Neural cell (in vitro differentiated cells): ENCODE results near the gene ANO4. TPM values are rescaled to one million over a fixed set of nuclear protein-coding genes. Genes with fewer than 3 reads are reported as not detected.

Source experiments
- H2AFZ ChIP-seq: fragments of 200-600, 300-800 bp; sonication (generic), shearing (Covaris generic); 2 replicates; pipeline ENCODE4 v1.6.0; 2014; ENCODE audit warnings: low read depth, mild to moderate bottlenecking, antibody characterized with exemption, low read length, moderate library complexity
- H3F3A ChIP-seq: fragments of 200-600 bp; shearing (Covaris generic); 2 replicates; pipeline ENCODE4 v1.6.1; 2016; ENCODE audit warnings: mild to moderate bottlenecking, moderate library complexity, mixed read lengths, antibody characterized with exemption, low read length; ENCODE audit not compliant: insufficient read depth, poor library complexity, severe bottlenecking
- H3K27ac ChIP-seq: fragments of 200-600, 300-800 bp; sonication (generic), shearing (Covaris generic); 2 replicates; pipeline ENCODE4 v1.5.1; 2014; ENCODE audit warnings: mild to moderate bottlenecking, low read length, moderate library complexity
- H3K27me3 ChIP-seq: fragments of 300-800, 200-600 bp; sonication (generic), shearing (Covaris generic); 2 replicates; pipeline ENCODE4 v1.6.0; 2014; ENCODE audit warnings: mild to moderate bottlenecking, low read depth, low read length, moderate library complexity; ENCODE audit not compliant: insufficient read depth
- H3K36me3 ChIP-seq: fragments of 300-800, 200-600 bp; sonication (generic), shearing (Covaris generic); 2 replicates; pipeline ENCODE4 v1.5.1; 2014; ENCODE audit warnings: mild to moderate bottlenecking, antibody characterized with exemption, low read length, moderate library complexity; ENCODE audit not compliant: insufficient read depth
- H3K4me2 ChIP-seq: fragments of 300-800, 200-600 bp; sonication (generic), shearing (Covaris generic); 2 replicates; pipeline ENCODE4 v1.6.0; 2014; ENCODE audit warnings: mild to moderate bottlenecking, low read length
- H3K4me3 ChIP-seq: fragments of 300-800, 200-600 bp; sonication (generic), shearing (Covaris generic); 2 replicates; pipeline ENCODE4 v1.5.1; 2014; ENCODE audit warnings: mild to moderate bottlenecking, low read length, moderate library complexity
- H3K79me2 ChIP-seq: fragments of 200-600 bp; shearing (Covaris generic); replicated peaks from 2 replicates; pipeline ENCODE4 v1.6.0; 2014; ENCODE audit warnings: mild to moderate bottlenecking, low read length, moderate library complexity; ENCODE audit not compliant: insufficient read depth
- H3K9ac ChIP-seq: fragments of 300-800, 200-600 bp; sonication (generic), shearing (Covaris generic); 2 replicates; pipeline ENCODE4 v1.6.1; 2016; ENCODE audit warnings: mild to moderate bottlenecking, low read length, mixed read lengths
- H3K9me2 ChIP-seq: fragments of 200-600 bp; shearing (Covaris generic); 2 replicates; pipeline ENCODE4 v1.6.1; 2016; ENCODE audit warnings: mild to moderate bottlenecking, low read length, mixed read lengths; ENCODE audit not compliant: insufficient read depth
- H3K9me3 ChIP-seq: fragments of 200-600, 300-800 bp; sonication (generic), shearing (Covaris generic); 2 replicates; pipeline ENCODE4 v1.6.1; 2016; ENCODE audit warnings: mild to moderate bottlenecking, mixed run types, low read length, moderate library complexity, mixed read lengths
- H4K20me1 ChIP-seq: fragments of 200-600 bp; shearing (Covaris generic); 2 replicates; pipeline ENCODE4 v1.6.1; 2016; ENCODE audit warnings: mild to moderate bottlenecking, mixed run types; ENCODE audit not compliant: insufficient read depth
- EP300 ChIP-seq: fragments of 450-650 bp; conservative IDR thresholded peaks from 2 replicates; pipeline ENCODE4 v1.6.1; 2014; ENCODE audit warnings: antibody characterized with exemption, mild to moderate bottlenecking, moderate library complexity; ENCODE audit not compliant: poor library complexity, severe bottlenecking
- EZH2 ChIP-seq: fragments of 200-600, 300-800 bp; shearing (Covaris generic), sonication (generic); IDR thresholded peaks from 2 replicates; pipeline ENCODE4 v1.6.1; 2014; ENCODE audit warnings: antibody characterized with exemption, low read length, borderline replicate concordance, mild to moderate bottlenecking; ENCODE audit not compliant: insufficient read depth, poor library complexity, severe bottlenecking
- MXI1 ChIP-seq: fragments of 450-650 bp; conservative IDR thresholded peaks from 2 replicates; pipeline ENCODE4 v1.6.1; 2014; ENCODE audit warnings: antibody characterized with exemption, mild to moderate bottlenecking; ENCODE audit not compliant: poor library complexity, severe bottlenecking
- POLR2AphosphoS5 ChIP-seq: IDR thresholded peaks from 2 replicates; pipeline ENCODE4 v1.6.1; 2012
- RAD21 ChIP-seq: fragments of 450-650 bp; conservative IDR thresholded peaks from 2 replicates; pipeline ENCODE4 v1.6.1; 2014; ENCODE audit warnings: antibody characterized with exemption, mild to moderate bottlenecking, moderate library complexity
- SMC3 ChIP-seq: fragments of 450-650 bp; conservative IDR thresholded peaks from 2 replicates; pipeline ENCODE4 v1.6.1; 2014; ENCODE audit warnings: antibody characterized with exemption, mild to moderate bottlenecking, moderate library complexity; ENCODE audit not compliant: poor library complexity
- TAF1 ChIP-seq: IDR thresholded peaks from 2 replicates; pipeline ENCODE4 v1.6.1; 2012; ENCODE audit warnings: low read depth
- polyA plus RNA-seq: library from polyadenylated mRNA; depleted of rRNA; stranded (reverse); fragments of >200 nt; gene quantifications from 2 replicates; pipeline ENCODE4 v1.2.3, GENCODE V29; 2014
- TF ChIP-seq, protein P1 (sequence below): fragments of 450-650 bp; IDR thresholded peaks from 2 replicates; pipeline ENCODE4 v1.5.1; 2014; ENCODE audit warnings: antibody characterized with exemption, mild to moderate bottlenecking, moderate library complexity; ENCODE audit not compliant: poor library complexity, severe bottlenecking
- TF ChIP-seq, protein P2 (sequence below): IDR thresholded peaks from 2 replicates; pipeline ENCODE4 v1.6.1; 2012; ENCODE audit warnings: borderline replicate concordance

Gene ANO4
- polyA plus RNA-seq, 1 donor from 2014 or later: 11.1 TPM

DNA sequence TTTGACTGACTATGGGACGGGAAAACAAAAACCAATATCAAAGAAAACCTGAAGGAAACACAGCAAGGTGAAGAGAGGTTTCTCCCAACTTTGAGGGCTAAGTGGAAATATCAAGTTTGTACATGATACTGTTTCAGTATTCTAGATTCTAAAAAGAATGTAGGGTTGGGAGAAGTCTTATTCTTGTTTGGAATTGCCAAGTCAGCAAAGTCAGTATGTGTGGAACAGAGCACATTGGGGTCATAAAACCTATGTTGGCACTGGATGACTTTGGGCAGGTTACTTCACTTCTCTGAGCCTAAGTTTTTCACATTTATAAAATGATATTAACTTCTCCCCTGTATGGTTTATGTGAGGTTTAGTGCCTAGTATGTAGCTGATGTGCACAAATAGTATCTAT is 182.2 kb downstream of the ANO4 start:
- Histone ChIP-seq H3K79me2 (no peaks in the 10 kb centered on the region), H3K9me2 (no peaks in the 10 kb centered on the region)
- TF ChIP-seq SMC3: no peak
- no peak for TF ChIP-seq MXI1
- TF ChIP-seq, protein P1, sequence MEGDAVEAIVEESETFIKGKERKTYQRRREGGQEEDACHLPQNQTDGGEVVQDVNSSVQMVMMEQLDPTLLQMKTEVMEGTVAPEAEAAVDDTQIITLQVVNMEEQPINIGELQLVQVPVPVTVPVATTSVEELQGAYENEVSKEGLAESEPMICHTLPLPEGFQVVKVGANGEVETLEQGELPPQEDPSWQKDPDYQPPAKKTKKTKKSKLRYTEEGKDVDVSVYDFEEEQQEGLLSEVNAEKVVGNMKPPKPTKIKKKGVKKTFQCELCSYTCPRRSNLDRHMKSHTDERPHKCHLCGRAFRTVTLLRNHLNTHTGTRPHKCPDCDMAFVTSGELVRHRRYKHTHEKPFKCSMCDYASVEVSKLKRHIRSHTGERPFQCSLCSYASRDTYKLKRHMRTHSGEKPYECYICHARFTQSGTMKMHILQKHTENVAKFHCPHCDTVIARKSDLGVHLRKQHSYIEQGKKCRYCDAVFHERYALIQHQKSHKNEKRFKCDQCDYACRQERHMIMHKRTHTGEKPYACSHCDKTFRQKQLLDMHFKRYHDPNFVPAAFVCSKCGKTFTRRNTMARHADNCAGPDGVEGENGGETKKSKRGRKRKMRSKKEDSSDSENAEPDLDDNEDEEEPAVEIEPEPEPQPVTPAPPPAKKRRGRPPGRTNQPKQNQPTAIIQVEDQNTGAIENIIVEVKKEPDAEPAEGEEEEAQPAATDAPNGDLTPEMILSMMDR: no peak
- TF ChIP-seq, protein P2, sequence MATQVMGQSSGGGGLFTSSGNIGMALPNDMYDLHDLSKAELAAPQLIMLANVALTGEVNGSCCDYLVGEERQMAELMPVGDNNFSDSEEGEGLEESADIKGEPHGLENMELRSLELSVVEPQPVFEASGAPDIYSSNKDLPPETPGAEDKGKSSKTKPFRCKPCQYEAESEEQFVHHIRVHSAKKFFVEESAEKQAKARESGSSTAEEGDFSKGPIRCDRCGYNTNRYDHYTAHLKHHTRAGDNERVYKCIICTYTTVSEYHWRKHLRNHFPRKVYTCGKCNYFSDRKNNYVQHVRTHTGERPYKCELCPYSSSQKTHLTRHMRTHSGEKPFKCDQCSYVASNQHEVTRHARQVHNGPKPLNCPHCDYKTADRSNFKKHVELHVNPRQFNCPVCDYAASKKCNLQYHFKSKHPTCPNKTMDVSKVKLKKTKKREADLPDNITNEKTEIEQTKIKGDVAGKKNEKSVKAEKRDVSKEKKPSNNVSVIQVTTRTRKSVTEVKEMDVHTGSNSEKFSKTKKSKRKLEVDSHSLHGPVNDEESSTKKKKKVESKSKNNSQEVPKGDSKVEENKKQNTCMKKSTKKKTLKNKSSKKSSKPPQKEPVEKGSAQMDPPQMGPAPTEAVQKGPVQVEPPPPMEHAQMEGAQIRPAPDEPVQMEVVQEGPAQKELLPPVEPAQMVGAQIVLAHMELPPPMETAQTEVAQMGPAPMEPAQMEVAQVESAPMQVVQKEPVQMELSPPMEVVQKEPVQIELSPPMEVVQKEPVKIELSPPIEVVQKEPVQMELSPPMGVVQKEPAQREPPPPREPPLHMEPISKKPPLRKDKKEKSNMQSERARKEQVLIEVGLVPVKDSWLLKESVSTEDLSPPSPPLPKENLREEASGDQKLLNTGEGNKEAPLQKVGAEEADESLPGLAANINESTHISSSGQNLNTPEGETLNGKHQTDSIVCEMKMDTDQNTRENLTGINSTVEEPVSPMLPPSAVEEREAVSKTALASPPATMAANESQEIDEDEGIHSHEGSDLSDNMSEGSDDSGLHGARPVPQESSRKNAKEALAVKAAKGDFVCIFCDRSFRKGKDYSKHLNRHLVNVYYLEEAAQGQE: no peak
- TF ChIP-seq POLR2AphosphoS5: no peak
- no peak for TF ChIP-seq EZH2
- TF ChIP-seq TAF1: no peak
- TF ChIP-seq EP300: no peak
- TF ChIP-seq RAD21: no peak

DNA sequence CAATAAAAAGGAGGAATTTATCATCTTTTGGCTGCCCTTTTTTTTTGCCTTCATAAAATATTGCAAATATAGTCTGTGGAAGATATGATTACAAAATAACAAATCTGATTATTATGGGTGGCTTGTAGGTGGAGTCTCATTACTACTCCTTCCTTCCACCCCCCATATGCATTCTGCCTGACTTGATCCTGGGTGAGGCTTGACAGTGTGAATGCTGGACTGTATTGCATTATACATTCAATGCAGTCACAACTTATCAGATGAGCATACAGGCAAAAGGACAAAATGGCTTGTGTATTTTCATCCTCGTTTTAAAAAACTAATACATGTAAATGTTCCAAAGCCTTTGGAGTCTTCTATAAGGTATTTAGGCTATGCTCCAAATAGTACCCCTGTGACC is 186.3 kb downstream of the ANO4 start:
- Histone ChIP-seq H2AFZ (no peak overlapping the region), H3K9ac (no peak overlapping the region), H3K36me3 (no peaks in the 10 kb centered on the region), H3K9me2 (no peaks in the 10 kb centered on the region), H3K27ac (no peak overlapping the region), H3K79me2 (no peaks in the 10 kb centered on the region), H3K4me3 (no peak overlapping the region), H4K20me1 (no peaks in the 10 kb centered on the region), H3K4me2 (no peak overlapping the region), H3K9me3 (no peaks in the 10 kb centered on the region), H3F3A (no peaks in the 10 kb centered on the region), H3K27me3 (no peaks in the 10 kb centered on the region)
- no peak for TF ChIP-seq MXI1
- TF ChIP-seq TAF1: no peak
- TF ChIP-seq RAD21: no peak
- TF ChIP-seq, protein P1: no peak
- TF ChIP-seq POLR2AphosphoS5: no peak
- TF ChIP-seq EZH2: no peak
- TF ChIP-seq SMC3: no peak
- TF ChIP-seq EP300: no peak
- TF ChIP-seq, protein P2: no peak

More for the DNA sequence above, 182.2 kb downstream of the ANO4 start:
- Histone ChIP-seq H3F3A (no peaks in the 10 kb centered on the region), H3K4me3 (no peak overlapping the region), H3K27ac (no peak overlapping the region), H3K27me3 (no peaks in the 10 kb centered on the region), H4K20me1 (no peaks in the 10 kb centered on the region), H3K9me3 (no peaks in the 10 kb centered on the region), H3K36me3 (no peaks in the 10 kb centered on the region), H3K9ac (no peak overlapping the region), H3K4me2 (no peak overlapping the region), H2AFZ (no peak overlapping the region)
